ENCODE results near the gene LLCFC1.
"Not testable (repeated sequence)": the region's sequence is repeated elsewhere in the genome, so short reads cannot be mapped to it uniquely, and the experiment has no call there.

Gene LLCFC1

GRCh38 chr7:142974626-142975025 lies 35.3 kb downstream of the LLCFC1 start:
- no peak for TF ChIP-seq CTCF (IDR thresholded peaks at IDR 0.05)
- no peak overlapping the region for H3K27ac ChIP-seq
- H3K4me3 ChIP-seq, result no peak overlapping the region
- DNase-seq (ENCODE audit: low spot score), result no peak

DNA sequence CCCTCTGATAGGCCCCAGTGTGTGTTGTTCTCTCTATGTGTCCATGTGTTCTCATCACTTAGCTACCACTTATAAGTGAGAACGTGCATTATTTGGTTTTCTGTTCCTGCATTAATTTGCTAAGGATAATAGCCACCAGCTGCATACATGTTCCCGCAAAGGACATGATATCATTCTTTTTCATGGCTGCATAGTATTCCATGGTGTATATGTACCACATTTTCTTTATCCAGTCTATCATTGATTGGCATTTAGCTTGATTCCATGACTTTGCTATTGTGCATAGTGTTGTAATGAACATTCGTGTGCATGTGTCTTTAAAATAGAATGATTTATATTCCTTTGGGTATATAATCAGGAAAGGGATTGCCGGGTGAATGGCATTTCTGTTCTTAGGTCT lies 39.1 kb downstream of the LLCFC1 start:
- H3K4me3 ChIP-seq; H3K27ac ChIP-seq; DNase-seq (ENCODE audit: low spot score): not testable (repeated sequence)

DNA sequence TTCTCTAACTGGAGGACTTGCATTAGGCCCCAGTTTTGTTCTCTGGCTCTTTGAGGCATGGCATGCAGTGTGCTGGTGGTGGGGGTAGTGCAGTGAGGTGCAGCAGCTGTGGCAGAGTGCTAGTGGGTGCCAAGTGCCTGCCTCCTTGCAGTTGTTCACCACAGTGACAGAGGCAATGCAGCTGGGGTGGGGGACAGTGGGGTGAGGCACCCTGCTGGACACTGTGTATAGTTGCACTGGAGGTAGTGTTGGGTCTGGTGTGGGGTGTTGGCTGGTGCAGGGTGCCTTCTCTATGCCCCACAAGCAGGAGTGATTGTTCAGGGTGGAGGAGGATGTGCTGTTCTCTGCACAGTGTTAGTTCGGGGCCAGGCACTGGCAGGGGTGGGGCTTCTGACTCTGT lies 44.5 kb downstream of the LLCFC1 start:
- Histone ChIP-seq H3K4me3 (no peak overlapping the region), H3K27ac (no peak overlapping the region)
- TF ChIP-seq CTCF (IDR thresholded peaks at IDR 0.05), result no peak
- no peak for DNase-seq (ENCODE audit: low spot score)

DNA sequence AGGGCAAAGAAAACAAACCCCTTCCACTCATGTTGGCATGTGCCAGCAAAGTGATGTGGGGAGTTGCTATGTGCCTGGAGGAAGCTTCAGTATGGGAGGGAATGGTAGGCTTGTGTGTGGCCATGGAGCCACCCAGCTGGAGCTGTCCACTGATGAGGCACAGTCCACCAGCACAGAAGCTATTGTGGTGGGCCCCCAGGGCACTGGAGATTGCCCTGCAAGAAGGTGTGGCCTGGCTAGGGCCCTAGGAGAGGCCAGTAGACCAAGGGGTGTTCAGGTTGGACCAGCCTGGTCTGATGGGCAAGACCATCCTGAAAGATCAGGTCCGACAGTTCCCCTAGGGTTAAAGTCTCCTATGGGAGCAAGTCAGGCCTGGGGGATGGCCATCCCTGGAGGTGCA lies 45.0 kb downstream of the LLCFC1 start:
- TF ChIP-seq CTCF (IDR thresholded peaks at IDR 0.05), result no peak
- no peak for DNase-seq (ENCODE audit: low spot score)
- Histone ChIP-seq H3K4me3 (no peak overlapping the region), H3K27ac (no peak overlapping the region)
